Keratinocyte (primary cell): Measurements from ENCODE around the gene APH1A. TPM values are rescaled to one million over a fixed set of nuclear protein-coding genes. Genes with fewer than 3 reads are reported as not detected.

Source experiments
- DNase-seq: peaks from one replicate; pipeline ENCODE4 v3.0.0-alpha.2; 2011; ENCODE audit warnings: low read depth, missing footprints, low spot score
- FAIRE-seq: peaks from 2 replicates; lab custom pipeline; 2011; peaks lifted over from hg19 to GRCh38; lab: Jason Lieb, UNC
- H2AFZ ChIP-seq: 2 replicates; pipeline ENCODE4 v1.6.0; 2012; ENCODE audit warnings: low read length, control low read depth, inconsistent platforms; ENCODE audit not compliant: control insufficient read depth
- H3K27ac ChIP-seq: 2 replicates; pipeline ENCODE4 v1.5.1; 2011; ENCODE audit warnings: low read length; ENCODE audit not compliant: control insufficient read depth, insufficient read depth
- H3K27me3 ChIP-seq: 3 replicates; pipeline ENCODE4 v1.6.0; 2011; ENCODE audit warnings: low read length; ENCODE audit not compliant: control insufficient read depth, insufficient read depth; ENCODE audit errors: extremely low read depth
- H3K36me3 ChIP-seq, 2 experiments: 2 replicates in 1 of 2; 3 replicates in 1 of 2; pipeline ENCODE4 v1.5.1; 2011; ENCODE audit warnings: low read length in 2 of 2, mild to moderate bottlenecking in 1 of 2; ENCODE audit not compliant: control insufficient read depth in 2 of 2, insufficient read depth in 2 of 2; ENCODE audit errors: extremely low read depth in 1 of 2
- H3K4me1 ChIP-seq: 3 replicates; pipeline ENCODE4 v1.5.1; 2011; ENCODE audit warnings: low read length; ENCODE audit not compliant: control insufficient read depth, insufficient read depth; ENCODE audit errors: extremely low read depth
- H3K4me2 ChIP-seq: 3 replicates; pipeline ENCODE4 v1.6.0; 2011; ENCODE audit warnings: low read depth, low read length; ENCODE audit not compliant: control insufficient read depth, insufficient read depth; ENCODE audit errors: extremely low read depth
- H3K4me3 ChIP-seq, 3 experiments: fragments of 200-600 bp in 1 of 3; sonication (generic) in 1 of 3; 2 replicates in 2 of 3; 3 replicates in 1 of 3; pipeline ENCODE4 v1.5.1; 2011 to 2016; ENCODE audit warnings: low read length in 3 of 3, mild to moderate bottlenecking in 3 of 3, control low read depth in 2 of 3, inconsistent platforms in 1 of 3, low read depth in 1 of 3, mixed read lengths in 1 of 3, mixed run types in 1 of 3, moderate library complexity in 1 of 3; ENCODE audit not compliant: control insufficient read depth in 2 of 3, insufficient read depth in 2 of 3; ENCODE audit errors: extremely low read depth in 1 of 3
- H3K79me2 ChIP-seq: 2 replicates; pipeline ENCODE4 v1.6.0; 2012; ENCODE audit warnings: low read length; ENCODE audit not compliant: control insufficient read depth, insufficient read depth
- H3K9ac ChIP-seq: 3 replicates; pipeline ENCODE4 v1.6.0; 2011; ENCODE audit warnings: low read length; ENCODE audit not compliant: control insufficient read depth, insufficient read depth; ENCODE audit errors: extremely low read depth
- H3K9me1 ChIP-seq: 3 replicates; pipeline ENCODE4 v1.6.0; 2011; ENCODE audit warnings: low read length; ENCODE audit not compliant: control insufficient read depth, insufficient read depth; ENCODE audit errors: extremely low read depth
- H3K9me3 ChIP-seq: 2 replicates; pipeline ENCODE4 v1.5.1; 2012; ENCODE audit warnings: low read depth, low read length; ENCODE audit not compliant: control insufficient read depth
- H4K20me1 ChIP-seq: 3 replicates; pipeline ENCODE4 v1.6.0; 2011; ENCODE audit warnings: low read length; ENCODE audit not compliant: control insufficient read depth, insufficient read depth; ENCODE audit errors: extremely low read depth
- CTCF ChIP-seq, 3 experiments: IDR thresholded peaks in 1 of 3; conservative IDR thresholded peaks in 1 of 3; optimal IDR thresholded peaks in 1 of 3; 2 replicates in 2 of 3; 3 replicates in 1 of 3; pipeline versions ENCODE3 to v1.5.1; 2011; ENCODE audit warnings: low read length in 3 of 3, mild to moderate bottlenecking in 3 of 3, moderate library complexity in 2 of 3, control low read depth in 1 of 3, inconsistent platforms in 1 of 3; ENCODE audit not compliant: insufficient read depth in 2 of 3; ENCODE audit errors: extremely low read depth in 1 of 3
- EZH2 ChIP-seq: IDR thresholded peaks from one replicate; pipeline ENCODE4 v1.6.1; 2012; ENCODE audit warnings: inconsistent platforms, mild to moderate bottlenecking, low read length, moderate library complexity
- dilution Hi-C: fragments of 300-500 bp; cut with MboI; formaldehyde crosslinking; loops from one replicate; pipeline ENCODE4 v1.7.0; 2020; ENCODE audit warnings: low sequenced_read_pairs; ENCODE audit not compliant: extremely low pct_ligation_motif_present
- polyA plus RNA-seq, 5 experiments: library from polyadenylated mRNA; depleted of rRNA in 3 of 5; stranded (reverse) in 3 of 5; stranded (forward) in 1 of 5; unstranded in 1 of 5; fragments of >200 nt; gene quantifications; 1 replicate in 1 of 5; 2 replicates in 3 of 5; 3 replicates in 1 of 5; pipeline versions ENCODE4 v1.2.1 to v1.2.3, GENCODE V29; 2011 to 2012; ENCODE audit warnings: missing spikeins in 2 of 5, low read depth in 1 of 5, low replicate concordance in 1 of 5

The APH1A gene
- polyA plus RNA-seq, 1 donor (not counting 4 experiments of a cell fraction or from before 2014, with no cell fraction given) = 149 TPM

DNA sequence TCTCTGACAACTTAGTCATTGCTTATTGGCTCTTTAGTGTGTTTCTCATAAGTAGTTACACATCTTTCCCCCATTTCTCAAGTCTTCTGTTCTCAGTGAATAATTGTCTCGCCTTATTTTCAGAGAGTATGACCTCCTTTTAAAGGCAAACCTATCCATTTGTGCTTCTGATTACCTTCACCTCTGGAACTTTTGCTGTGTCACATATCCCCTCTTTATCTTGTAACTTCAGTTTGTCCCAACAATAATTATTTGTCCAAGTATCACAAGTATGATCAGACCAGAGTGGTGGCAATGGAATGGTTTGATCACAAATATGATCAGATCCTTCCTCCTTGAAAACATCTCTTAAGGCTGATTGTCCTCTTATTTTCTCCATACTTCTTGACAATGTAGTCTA is 19.6 kb upstream of the APH1A start:
- dilution Hi-C loops = no loop called here
- no peak overlapping the region for H3K27ac ChIP-seq
- no peaks in the 10 kb centered on the region for H3K79me2 ChIP-seq
- peaks cover 6 to 10% of the 10 kb centered on the region in 2 experiments for H3K36me3 ChIP-seq
- no peaks in the 10 kb centered on the region for H3K27me3 ChIP-seq
- TF ChIP-seq EZH2 (no peak), CTCF (optimal IDR thresholded peaks at IDR 0.05 in 1 of 3, IDR thresholded peaks at IDR 0.05 in 1 of 3, conservative IDR thresholded peaks at IDR 0.05 in 1 of 3; ENCODE audit: extremely low read depth in 1 of 3, insufficient read depth in 2 of 3, low read length in 3 of 3) (no peak)
- no peak overlapping the region for H3K9ac ChIP-seq
- no peak for FAIRE-seq
- no peak for DNase-seq
- no peak overlapping the region for H3K4me3 ChIP-seq
- H2AFZ ChIP-seq = no peak overlapping the region
- no peaks in the 10 kb centered on the region for H3K9me3 ChIP-seq
- H3K4me2 ChIP-seq = no peak overlapping the region
- H3K9me1 ChIP-seq = no peaks in the 10 kb centered on the region
- H3K4me1 ChIP-seq = peaks cover 3% of the 10 kb centered on the region
- no peaks in the 10 kb centered on the region for H4K20me1 ChIP-seq

DNA sequence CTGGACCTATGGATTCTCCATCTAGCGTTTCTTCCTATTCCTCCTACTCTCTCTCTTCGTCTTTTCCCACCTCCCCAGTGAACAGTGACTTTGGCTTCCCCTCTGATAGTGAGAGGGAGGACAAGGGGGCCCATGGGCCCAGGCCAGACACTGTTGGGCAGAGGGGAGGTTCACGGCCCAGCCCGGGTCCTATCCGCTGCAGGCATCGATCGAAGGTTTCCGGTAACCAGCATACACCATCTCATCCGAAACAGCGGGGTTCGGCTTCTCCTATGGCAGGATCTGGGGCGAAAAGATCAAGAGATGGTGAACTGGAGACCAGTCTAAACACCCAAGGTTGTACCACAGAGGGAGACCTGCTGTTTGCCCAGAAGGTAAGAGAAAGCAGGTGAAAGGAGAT is 14.4 kb upstream of the APH1A start:
- TF ChIP-seq EZH2 (no peak), CTCF (optimal IDR thresholded peaks at IDR 0.05 in 1 of 3, IDR thresholded peaks at IDR 0.05 in 1 of 3, conservative IDR thresholded peaks at IDR 0.05 in 1 of 3; ENCODE audit: extremely low read depth in 1 of 3, insufficient read depth in 2 of 3, low read length in 3 of 3) (no peak)
- no peaks in the 10 kb centered on the region for H3K9me3 ChIP-seq
- DNase-seq (no peak), FAIRE-seq (no peak)
- no peak overlapping the region for H2AFZ ChIP-seq
- peaks cover 6 to 10% of the 10 kb centered on the region in 2 experiments for H3K36me3 ChIP-seq
- H3K9me1 ChIP-seq = no peaks in the 10 kb centered on the region
- dilution Hi-C loops = no loop called here
- no peak overlapping the region for H3K9ac ChIP-seq
- H3K27me3 ChIP-seq = no peaks in the 10 kb centered on the region
- peak overlapping the region in 2 of 3 experiments; percentile 42 to 79 for H3K4me3 ChIP-seq
- peaks cover 18% of the 10 kb centered on the region for H3K4me1 ChIP-seq
- no peak overlapping the region for H3K27ac ChIP-seq
- peak overlapping the region; percentile 88 for H3K4me2 ChIP-seq
- no peaks in the 10 kb centered on the region for H4K20me1 ChIP-seq
- no peaks in the 10 kb centered on the region for H3K79me2 ChIP-seq
